Lower leg skin (tissue), 3 donors: ENCODE data around the gene TRIM17.

Experiments
- POLR2A ChIP-seq, 2 donors: fragments of 450-650 bp; IDR thresholded peaks; one replicate each; pipeline ENCODE4 v1.6.1; 2016 to 2017; ENCODE audit warnings: antibody characterized with exemption in 2 of 2, mild to moderate bottlenecking in 1 of 2, moderate library complexity in 1 of 2
- TF ChIP-seq, protein P1 (sequence below), 3 donors: fragments of 450-650 bp; IDR thresholded peaks; one replicate each; pipeline ENCODE4 v1.5.1; 2016; ENCODE audit warnings: antibody characterized with exemption in 3 of 3, mild to moderate bottlenecking in 3 of 3, moderate library complexity in 2 of 3

DNA sequence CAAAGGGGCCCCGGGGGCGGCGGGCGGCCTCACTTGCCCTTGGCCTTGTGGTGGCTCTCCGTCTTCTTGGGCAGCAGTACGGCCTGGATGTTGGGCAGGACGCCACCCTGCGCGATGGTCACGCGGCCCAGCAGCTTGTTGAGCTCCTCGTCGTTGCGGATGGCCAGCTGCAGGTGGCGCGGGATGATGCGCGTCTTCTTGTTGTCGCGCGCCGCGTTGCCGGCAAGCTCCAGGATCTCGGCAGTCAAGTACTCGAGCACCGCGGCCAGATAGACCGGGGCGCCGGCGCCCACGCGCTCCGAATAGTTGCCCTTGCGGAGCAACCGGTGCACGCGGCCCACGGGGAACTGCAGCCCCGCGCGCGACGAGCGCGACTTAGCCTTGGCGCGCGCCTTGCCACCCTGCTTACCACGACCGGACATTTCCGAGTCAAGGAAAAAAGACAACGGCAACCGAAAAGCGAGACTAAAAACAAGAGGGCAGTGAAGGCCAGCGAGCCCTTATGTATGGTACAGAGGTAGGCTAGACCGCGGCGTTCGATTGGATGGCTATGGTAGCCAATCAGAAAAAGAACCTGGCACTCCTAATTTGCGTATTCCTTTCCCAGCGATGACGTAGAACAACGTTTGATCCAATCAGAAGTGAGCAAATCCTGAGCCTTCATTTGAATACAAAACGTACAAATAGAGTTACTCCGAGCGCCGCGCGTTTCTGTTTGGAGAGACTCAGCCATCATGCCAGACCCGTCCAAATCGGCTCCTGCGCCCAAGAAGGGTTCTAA, 40.9 kb upstream of the TRIM17 start:
- TF ChIP-seq POLR2A (IDR thresholded peaks at IDR 0.05) = no peak
- TF ChIP-seq, protein P1, sequence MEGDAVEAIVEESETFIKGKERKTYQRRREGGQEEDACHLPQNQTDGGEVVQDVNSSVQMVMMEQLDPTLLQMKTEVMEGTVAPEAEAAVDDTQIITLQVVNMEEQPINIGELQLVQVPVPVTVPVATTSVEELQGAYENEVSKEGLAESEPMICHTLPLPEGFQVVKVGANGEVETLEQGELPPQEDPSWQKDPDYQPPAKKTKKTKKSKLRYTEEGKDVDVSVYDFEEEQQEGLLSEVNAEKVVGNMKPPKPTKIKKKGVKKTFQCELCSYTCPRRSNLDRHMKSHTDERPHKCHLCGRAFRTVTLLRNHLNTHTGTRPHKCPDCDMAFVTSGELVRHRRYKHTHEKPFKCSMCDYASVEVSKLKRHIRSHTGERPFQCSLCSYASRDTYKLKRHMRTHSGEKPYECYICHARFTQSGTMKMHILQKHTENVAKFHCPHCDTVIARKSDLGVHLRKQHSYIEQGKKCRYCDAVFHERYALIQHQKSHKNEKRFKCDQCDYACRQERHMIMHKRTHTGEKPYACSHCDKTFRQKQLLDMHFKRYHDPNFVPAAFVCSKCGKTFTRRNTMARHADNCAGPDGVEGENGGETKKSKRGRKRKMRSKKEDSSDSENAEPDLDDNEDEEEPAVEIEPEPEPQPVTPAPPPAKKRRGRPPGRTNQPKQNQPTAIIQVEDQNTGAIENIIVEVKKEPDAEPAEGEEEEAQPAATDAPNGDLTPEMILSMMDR (IDR thresholded peaks at IDR 0.05) = no peak
